ENCODE measurements around the gene EFCAB12. TPM values are rescaled to one million over a fixed set of nuclear protein-coding genes. Genes with fewer than 3 reads are reported as not detected.
"Not testable (repeated sequence)": the region's sequence is repeated elsewhere in the genome, so short reads cannot be mapped to it uniquely, and the experiment has no call there.

The EFCAB12 gene
- total RNA-seq, 1 experiment from 2014 or later, result 2.2 TPM

DNA sequence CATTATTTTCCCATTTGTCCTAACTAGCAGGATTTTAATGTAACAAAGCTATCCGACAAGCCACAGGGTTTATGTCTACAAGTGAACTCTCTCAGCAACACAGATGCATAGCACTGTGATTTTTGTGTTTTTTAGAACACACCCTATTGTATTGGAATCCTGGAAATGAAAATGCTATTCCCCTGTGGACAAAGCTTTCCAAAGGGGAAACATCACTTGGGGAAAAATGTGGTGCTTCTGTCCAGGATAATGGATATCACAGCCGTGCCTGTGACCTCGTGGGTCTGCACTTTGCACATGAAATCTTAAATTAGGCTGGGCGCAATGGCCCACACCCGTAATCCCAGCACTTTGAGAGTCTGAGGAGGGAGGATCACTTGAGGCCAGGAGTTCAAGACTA, 60.6 kb downstream of the EFCAB12 start:
- ChIA-PET CTCF (no interaction called here), POLR2A (ENCODE audit: unreplicated experiment) (no interaction called here)
- H3K36me3 ChIP-seq (ENCODE audit: low read depth), result no peaks in the 10 kb centered on the region
- intact Hi-C loops (cut with micrococcal nuclease; ENCODE audit: unreplicated experiment), result no loop called here
- no peak overlapping the region for H3K4me3 ChIP-seq
- H3K4me2 ChIP-seq, result no peak overlapping the region
- no peak for DNase-seq
- no peak for TF ChIP-seq EZH2 (IDR thresholded peaks at IDR 0.05; ENCODE audit: low read depth)
- no peak for TF ChIP-seq CTCF (conservative IDR thresholded peaks at IDR 0.05)
- no peak overlapping the region for H2AFZ ChIP-seq
- no peaks in the 10 kb centered on the region for H3K27me3 ChIP-seq (ENCODE audit: insufficient read depth, low read depth)
- no peaks in the 10 kb centered on the region for H3K4me1 ChIP-seq (replicated peaks; ENCODE audit: insufficient read depth)
- no peaks in the 10 kb centered on the region for H3K79me2 ChIP-seq (ENCODE audit: low read depth)
- no peak overlapping the region for H3K27ac ChIP-seq
- no peaks in the 10 kb centered on the region for H4K20me1 ChIP-seq (ENCODE audit: insufficient read depth)
- no TSS peak for BruUV-seq (replicated peaks)
- H3K9me3 ChIP-seq (ENCODE audit: insufficient read depth, low read depth), result no peaks in the 10 kb centered on the region
- H3F3A ChIP-seq (ENCODE audit: insufficient read depth, low read depth), result peaks cover 8% of the 10 kb centered on the region; the same call in 1 of the 2 replicates
- no peaks in the 10 kb centered on the region for H3K9me2 ChIP-seq (ENCODE audit: insufficient read depth)

GRCh38 chr3:129366312-129366831, 62.1 kb downstream of the EFCAB12 start:
- CTCF ChIA-PET, result no interaction called here
- peaks cover 8% of the 10 kb centered on the region; the same call in 1 of the 2 replicates for H3F3A ChIP-seq (ENCODE audit: insufficient read depth, low read depth)
- H3K4me1 ChIP-seq (replicated peaks; ENCODE audit: insufficient read depth), result no peaks in the 10 kb centered on the region
- no peak for TF ChIP-seq EZH2 (IDR thresholded peaks at IDR 0.05; ENCODE audit: low read depth)
- TF ChIP-seq CTCF (conservative IDR thresholded peaks at IDR 0.05), result no peak
- DNase-seq, result peak in 1 of 2 experiments; percentile 43
- no TSS peak for BruUV-seq (replicated peaks)
- no peaks in the 10 kb centered on the region for H3K9me2 ChIP-seq (ENCODE audit: insufficient read depth)
- no peaks in the 10 kb centered on the region for H3K9me3 ChIP-seq (ENCODE audit: insufficient read depth, low read depth)
- H3K27ac ChIP-seq, result no peak overlapping the region
- intact Hi-C loops (cut with micrococcal nuclease; ENCODE audit: unreplicated experiment), result no loop called here
- no peak overlapping the region for H3K4me3 ChIP-seq
- H3K79me2 ChIP-seq (ENCODE audit: low read depth), result no peaks in the 10 kb centered on the region
- no peaks in the 10 kb centered on the region for H3K36me3 ChIP-seq (ENCODE audit: low read depth)
- no peaks in the 10 kb centered on the region for H4K20me1 ChIP-seq (ENCODE audit: insufficient read depth)
- no peak overlapping the region for H3K4me2 ChIP-seq
- POLR2A ChIA-PET (ENCODE audit: unreplicated experiment), result interaction anchor here (0.6 kb wide), 2 partner anchors 124 to 486 kb away, joined by 3 to 4 read pairs; no protein-coding TSS in a partner anchor
- no peak overlapping the region for H2AFZ ChIP-seq
- no peaks in the 10 kb centered on the region for H3K27me3 ChIP-seq (ENCODE audit: insufficient read depth, low read depth)

GRCh38 chr3:129365296-129366136, 62.9 kb downstream of the EFCAB12 start:
- intact Hi-C loops (cut with micrococcal nuclease; ENCODE audit: unreplicated experiment), result no loop called here
- TF ChIP-seq CTCF (conservative IDR thresholded peaks at IDR 0.05) (no peak), EZH2 (IDR thresholded peaks at IDR 0.05; ENCODE audit: low read depth) (no peak)
- Histone ChIP-seq H3F3A (ENCODE audit: insufficient read depth, low read depth) (peaks cover 8% of the 10 kb centered on the region; the same call in 1 of the 2 replicates), H3K9me3 (ENCODE audit: insufficient read depth, low read depth) (no peaks in the 10 kb centered on the region), H3K79me2 (ENCODE audit: low read depth) (no peaks in the 10 kb centered on the region), H3K27me3 (ENCODE audit: insufficient read depth, low read depth) (no peaks in the 10 kb centered on the region), H3K4me1 (replicated peaks; ENCODE audit: insufficient read depth) (no peaks in the 10 kb centered on the region), H3K4me2 (no peak overlapping the region), H3K27ac (no peak overlapping the region), H3K36me3 (ENCODE audit: low read depth) (no peaks in the 10 kb centered on the region), H2AFZ (no peak overlapping the region), H3K4me3 (no peak overlapping the region), H3K9me2 (ENCODE audit: insufficient read depth) (no peaks in the 10 kb centered on the region), H4K20me1 (ENCODE audit: insufficient read depth) (no peaks in the 10 kb centered on the region)
- DNase-seq, result no peak
- CTCF ChIA-PET, result interaction anchor here (0.6 kb wide), 1 partner anchor 570 kb away, joined by 3 read pairs; no protein-coding TSS in a partner anchor
- no TSS peak for BruUV-seq (replicated peaks)
- POLR2A ChIA-PET (ENCODE audit: unreplicated experiment), result no interaction called here

DNA sequence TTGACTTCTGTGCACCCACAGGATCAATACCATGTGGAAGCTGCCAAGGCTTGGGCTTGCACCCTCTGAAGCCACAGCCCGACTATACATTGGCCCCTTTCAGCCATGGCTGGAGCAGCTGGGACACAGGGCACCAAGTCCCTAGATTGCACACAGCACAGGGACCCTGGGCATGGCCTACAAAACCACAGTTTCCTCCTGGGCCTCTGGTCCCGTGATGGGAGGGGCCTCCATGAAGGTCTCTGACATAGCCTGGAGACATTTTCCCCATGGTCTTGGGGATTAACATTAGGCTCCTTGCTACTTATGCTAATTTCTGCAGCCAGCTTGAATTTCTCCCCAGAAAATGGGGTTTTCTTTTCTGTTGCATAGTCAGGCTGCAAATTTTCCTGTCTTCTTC, 63.6 kb downstream of the EFCAB12 start:
- H3K27ac ChIP-seq; H3K4me2 ChIP-seq; H3K9me2 ChIP-seq (ENCODE audit: insufficient read depth); H3K79me2 ChIP-seq (ENCODE audit: low read depth); intact Hi-C loops (cut with micrococcal nuclease; ENCODE audit: unreplicated experiment); H4K20me1 ChIP-seq (ENCODE audit: insufficient read depth); H3K27me3 ChIP-seq (ENCODE audit: insufficient read depth, low read depth); BruUV-seq (replicated peaks); H3K4me3 ChIP-seq; H3K9me3 ChIP-seq (ENCODE audit: insufficient read depth, low read depth); H3F3A ChIP-seq (ENCODE audit: insufficient read depth, low read depth); POLR2A ChIA-PET (ENCODE audit: unreplicated experiment); CTCF ChIA-PET; DNase-seq; H2AFZ ChIP-seq; H3K36me3 ChIP-seq (ENCODE audit: low read depth); H3K4me1 ChIP-seq (replicated peaks; ENCODE audit: insufficient read depth): not testable (repeated sequence)

- H3K4me2 ChIP-seq; H3K27me3 ChIP-seq (ENCODE audit: insufficient read depth, low read depth); intact Hi-C loops (cut with micrococcal nuclease; ENCODE audit: unreplicated experiment); DNase-seq; H3K9me3 ChIP-seq (ENCODE audit: insufficient read depth, low read depth); H2AFZ ChIP-seq; H4K20me1 ChIP-seq (ENCODE audit: insufficient read depth); H3K4me1 ChIP-seq (replicated peaks; ENCODE audit: insufficient read depth); H3K36me3 ChIP-seq (ENCODE audit: low read depth); BruUV-seq (replicated peaks); POLR2A ChIA-PET (ENCODE audit: unreplicated experiment); H3K79me2 ChIP-seq (ENCODE audit: low read depth); CTCF ChIA-PET; H3K27ac ChIP-seq; H3K4me3 ChIP-seq; H3K9me2 ChIP-seq (ENCODE audit: insufficient read depth); H3F3A ChIP-seq (ENCODE audit: insufficient read depth, low read depth): not testable (repeated sequence)
Measured at GRCh38 chr3:129363356-129363755, 65.1 kb downstream of the EFCAB12 start.
